GM12865 (cell line): ENCODE results near the gene NOS1.
"Not testable (repeated sequence)": the region's sequence is repeated elsewhere in the genome, so short reads cannot be mapped to it uniquely, and the experiment has no call there.

Source experiments
- DNase-seq: peaks from one replicate; pipeline ENCODE4 v3.0.0; 2010; ENCODE audit warnings: low read depth
- H3K4me3 ChIP-seq: 2 replicates; pipeline ENCODE4 v1.5.1; 2011; ENCODE audit warnings: mild to moderate bottlenecking, low read depth, low read length, control low read depth
- CTCF ChIP-seq: IDR thresholded peaks from 2 replicates; pipeline ENCODE4 v1.5.1; 2011; ENCODE audit warnings: low read length, control low read depth, low read depth, inconsistent platforms; ENCODE audit not compliant: insufficient read depth; ENCODE audit errors: missing control alignments

NOS1 gene

DNA sequence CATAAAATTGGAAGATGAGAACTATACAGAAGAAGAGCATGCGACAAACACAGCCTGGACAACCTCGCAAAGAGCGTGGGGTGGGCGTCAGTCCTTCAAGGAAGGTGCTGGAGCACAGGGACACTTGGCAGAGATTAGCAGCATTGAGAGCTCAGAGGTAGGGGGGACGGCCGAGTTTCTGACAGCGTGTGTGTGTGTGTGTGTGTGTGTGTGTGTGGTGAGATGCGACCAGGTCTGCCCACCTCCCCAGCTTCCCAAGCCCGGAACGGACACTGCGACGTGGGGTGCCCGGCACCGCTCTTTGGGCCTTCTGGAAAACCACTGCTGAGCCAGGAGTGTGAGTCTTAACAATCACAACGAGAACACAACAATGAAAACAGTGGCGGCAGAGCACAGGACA lies 153.2 kb downstream of the NOS1 start:
- DNase-seq, result no peak
- no peak overlapping the region for H3K4me3 ChIP-seq
- TF ChIP-seq CTCF, result no peak

GRCh38 chr12:117207675-117208074 lies 153.8 kb downstream of the NOS1 start:
- no peak for DNase-seq
- TF ChIP-seq CTCF, result no peak
- no peak overlapping the region for H3K4me3 ChIP-seq

GRCh38 chr12:117202556-117202955 lies 158.9 kb downstream of the NOS1 start:
- H3K4me3 ChIP-seq, result no peak overlapping the region
- no peak for DNase-seq
- no peak for TF ChIP-seq CTCF

- H3K4me3 ChIP-seq, result no peak overlapping the region
- no peak for TF ChIP-seq CTCF
- DNase-seq, result no peak
These were observed 159.4 kb downstream of the NOS1 start for GRCh38 chr12:117202033-117202432.

DNA sequence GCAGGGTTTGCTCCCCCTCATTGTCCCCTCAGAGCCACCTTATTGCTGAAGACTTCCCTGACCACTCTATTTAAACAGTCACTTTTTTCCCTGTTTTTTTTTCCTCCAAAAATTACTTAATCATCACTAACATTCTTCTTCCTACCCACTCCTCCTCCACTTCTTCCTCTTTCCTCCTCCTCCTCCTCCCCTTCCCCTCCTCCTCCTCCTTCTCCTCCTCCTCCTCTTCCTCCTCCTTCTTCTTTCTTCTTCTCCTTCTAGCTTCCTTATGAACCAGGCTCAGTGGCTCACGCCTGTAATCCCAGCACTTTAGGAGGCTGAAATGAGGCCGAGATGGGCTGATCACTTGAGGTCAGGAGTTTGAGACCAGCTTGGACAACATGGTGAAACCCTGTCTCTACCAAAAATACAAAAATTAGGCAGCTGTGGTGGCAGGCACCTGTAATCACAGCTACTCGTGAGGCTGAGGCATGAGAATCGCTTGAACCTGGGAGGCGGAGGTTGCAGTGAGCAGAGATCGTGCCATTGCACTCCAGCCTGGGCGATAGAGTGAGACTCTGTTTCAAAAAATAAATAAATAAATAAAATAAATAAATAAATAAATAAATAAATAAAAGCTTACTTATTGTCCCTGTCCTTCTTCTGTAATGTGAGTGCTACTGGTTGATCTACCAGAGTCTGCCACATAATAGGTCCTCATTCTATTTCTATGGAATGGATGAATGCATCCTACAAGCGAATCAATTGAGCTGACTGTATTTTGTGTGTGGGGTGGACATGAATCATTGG lies 161.3 kb downstream of the NOS1 start:
- not testable (repeated sequence) for DNase-seq

DNA sequence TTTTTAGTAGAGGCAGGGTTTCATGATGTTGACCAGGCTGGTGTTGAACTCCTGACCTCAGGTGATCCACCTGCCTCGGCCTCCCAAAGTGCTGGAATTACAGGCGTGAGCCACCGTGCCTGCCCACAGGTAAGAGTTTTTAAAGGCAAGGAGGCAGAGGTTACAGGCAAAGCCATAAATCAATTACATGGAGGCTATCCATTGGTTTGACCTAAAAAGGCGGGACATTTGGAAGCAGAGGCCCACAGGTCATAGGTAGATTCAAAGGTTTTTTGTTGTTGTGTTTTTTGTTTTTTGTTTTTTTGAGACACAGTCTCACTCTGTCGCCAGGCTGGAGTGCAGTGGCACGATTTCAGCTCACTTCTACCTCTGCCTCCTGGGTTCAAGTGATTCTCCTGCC lies 165.1 kb downstream of the NOS1 start:
- H3K4me3 ChIP-seq, DNase-seq: not testable (repeated sequence)

More for the DNA sequence above, 161.3 kb downstream of the NOS1 start:
- not testable (repeated sequence) for H3K4me3 ChIP-seq

DNA sequence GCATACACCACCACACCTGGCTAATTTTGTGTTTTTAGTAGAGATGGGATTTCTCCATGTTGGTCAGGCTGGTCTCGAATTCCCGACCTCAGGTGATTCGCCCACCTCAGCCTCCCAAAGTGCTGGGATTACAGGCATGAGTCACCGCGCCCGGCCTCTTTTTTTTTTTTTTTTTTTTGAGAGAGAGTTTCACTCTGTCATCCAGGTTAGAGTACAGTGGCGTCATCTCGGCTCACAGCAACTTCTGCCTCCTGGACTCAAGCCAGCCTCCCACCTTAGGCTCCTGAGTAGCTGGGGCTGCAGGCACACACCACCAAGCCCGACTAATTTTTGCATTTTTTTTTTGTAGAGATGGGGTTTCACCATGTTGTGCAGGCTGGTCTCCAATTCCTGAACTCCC lies 166.4 kb downstream of the NOS1 start:
- not testable (repeated sequence) for H3K4me3 ChIP-seq, DNase-seq

DNA sequence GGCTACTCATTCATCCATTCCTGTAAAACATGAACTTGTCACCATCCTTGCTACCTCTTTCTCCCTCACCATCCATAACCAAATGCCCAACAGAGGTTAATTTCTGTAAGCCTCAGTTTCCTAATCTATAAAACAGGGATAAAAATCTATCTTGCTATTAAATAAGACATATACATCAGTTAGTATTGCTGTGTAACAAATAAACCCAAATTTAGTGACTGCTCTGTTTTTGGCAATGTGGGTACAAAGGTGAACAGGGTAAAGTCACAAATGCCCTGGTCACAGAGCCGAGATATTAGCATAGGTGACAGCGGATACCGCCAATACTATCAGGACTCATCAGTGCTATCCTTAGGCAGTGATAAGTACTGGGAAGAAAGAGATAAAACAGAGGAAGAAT lies 167.5 kb downstream of the NOS1 start:
- TF ChIP-seq CTCF, result no peak
- DNase-seq, result no peak

DNA sequence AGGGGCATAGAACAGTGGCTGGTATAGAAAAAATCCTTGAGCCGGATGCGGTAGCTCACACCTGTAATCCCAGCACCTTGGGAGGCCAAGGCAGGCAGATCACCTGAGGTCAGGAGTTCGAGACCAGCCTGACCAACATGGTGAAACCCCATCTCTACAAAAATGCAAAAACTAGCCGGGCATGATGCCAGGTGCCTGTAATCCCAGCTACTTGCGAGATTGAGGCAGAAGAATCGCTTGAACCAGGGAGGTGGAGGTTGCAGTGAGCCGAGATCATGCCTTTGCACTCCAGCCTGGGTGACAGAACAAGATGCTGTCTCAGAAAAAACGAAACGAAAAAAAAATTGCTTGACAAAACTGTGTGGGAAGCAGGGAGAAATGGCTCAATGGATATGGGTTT lies 168.8 kb downstream of the NOS1 start:
- not testable (repeated sequence) for DNase-seq, H3K4me3 ChIP-seq

More for the DNA sequence above, 167.5 kb downstream of the NOS1 start:
- no peak overlapping the region for H3K4me3 ChIP-seq
